Left forelimb (tissue), 1 donor: ENCODE data around the gene TMEM97.
A peak's percentile ranks its signal among the peaks of the same experiment; 100 is the strongest.
"Not testable (repeated sequence)": the region's sequence is repeated elsewhere in the genome, so short reads cannot be mapped to it uniquely, and the experiment has no call there.

Experiments used
- DNase-seq: peaks from one replicate; pipeline ENCODE4 v3.0.0-alpha.2; 2018; ENCODE audit warnings: low spot score

TMEM97 gene

GRCh38 chr17:28318759-28319597 lies at the start of gene TMEM97:
Gene TMEM97 (plus strand): TSS chr17:28319200. CDS start chr17:28319240, 40 bp downstream.
- peak; percentile 96 for DNase-seq

GRCh38 chr17:28270055-28270454 lies 48.9 kb upstream of the TMEM97 start:
- DNase-seq, result no peak

GRCh38 chr17:28270926-28271325 lies 48.1 kb upstream of the TMEM97 start:
- no peak for DNase-seq

- DNase-seq, result no peak
These were observed 47.6 kb upstream of the TMEM97 start for GRCh38 chr17:28271431-28271830.

- no peak for DNase-seq
These were observed 46.8 kb upstream of the TMEM97 start for GRCh38 chr17:28272166-28272565.

- not testable (repeated sequence) for DNase-seq
These were observed 45.7 kb upstream of the TMEM97 start for GRCh38 chr17:28273341-28273740.

GRCh38 chr17:28274591-28275265 lies 44.3 kb upstream of the TMEM97 start:
- DNase-seq, result no peak

GRCh38 chr17:28276011-28276410 lies 43.0 kb upstream of the TMEM97 start:
- no peak for DNase-seq

- no peak for DNase-seq
These were observed 39.6 kb upstream of the TMEM97 start for GRCh38 chr17:28279411-28279810.

GRCh38 chr17:28280826-28281225 lies 38.2 kb upstream of the TMEM97 start:
- no peak for DNase-seq

GRCh38 chr17:28282596-28282995 lies 36.4 kb upstream of the TMEM97 start:
- no peak for DNase-seq

GRCh38 chr17:28285965-28286364 lies 33.0 kb upstream of the TMEM97 start:
- no peak for DNase-seq

- no peak for DNase-seq
These were observed 28.3 kb upstream of the TMEM97 start for GRCh38 chr17:28290703-28291102.

GRCh38 chr17:28291780-28292330 lies 27.1 kb upstream of the TMEM97 start:
- no peak for DNase-seq

GRCh38 chr17:28292878-28293277 lies 26.1 kb upstream of the TMEM97 start:
- DNase-seq, result not testable (repeated sequence)

- DNase-seq, result no peak
These were observed 25.0 kb upstream of the TMEM97 start for GRCh38 chr17:28293994-28294393.

GRCh38 chr17:28295677-28296578 lies 23.1 kb upstream of the TMEM97 start:
- DNase-seq, result no peak

GRCh38 chr17:28298449-28298848 lies 20.6 kb upstream of the TMEM97 start:
- DNase-seq, result no peak

- DNase-seq, result no peak
These were observed 12.0 kb upstream of the TMEM97 start for GRCh38 chr17:28306954-28307401.

- DNase-seq, result no peak
These were observed 5.2 kb upstream of the TMEM97 start for GRCh38 chr17:28313841-28314240.

- DNase-seq, result no peak
These were observed 2.9 kb upstream of the TMEM97 start for GRCh38 chr17:28315846-28316705.
